Measurements from ENCODE around the gene SLC12A7.

SLC12A7 gene

GRCh38 chr5:1113805-1114586, 2.1 kb upstream of the SLC12A7 start:
- in situ Hi-C loops (cut with HindIII; ENCODE audit: low sequenced_read_pairs) = loop anchor here (10.0 kb wide), 1 partner anchor 69 kb away; no protein-coding TSS in a partner anchor

- in situ Hi-C loops (cut with HindIII; ENCODE audit: low sequenced_read_pairs) = loop anchor here (10.0 kb wide), 1 partner anchor 69 kb away; no protein-coding TSS in a partner anchor
Measured at GRCh38 chr5:1113332-1113690, 1.4 kb upstream of the SLC12A7 start.

- in situ Hi-C loops (cut with HindIII; ENCODE audit: low sequenced_read_pairs) = loop anchor here (10.0 kb wide), 1 partner anchor 68 kb away; no protein-coding TSS in a partner anchor
Measured at GRCh38 chr5:1112596-1113331, 901 bp upstream of the SLC12A7 start.

GRCh38 chr5:1111241-1111726, 579 bp downstream of the SLC12A7 start:
- in situ Hi-C loops (cut with HindIII; ENCODE audit: low sequenced_read_pairs) = loop anchor here (10.0 kb wide), 1 partner anchor 66 kb away; no protein-coding TSS in a partner anchor

GRCh38 chr5:1110307-1111240, 1.3 kb downstream of the SLC12A7 start:
- in situ Hi-C loops (cut with HindIII; ENCODE audit: low sequenced_read_pairs) = loop anchor here (10.0 kb wide), 1 partner anchor 66 kb away; no protein-coding TSS in a partner anchor

DNA sequence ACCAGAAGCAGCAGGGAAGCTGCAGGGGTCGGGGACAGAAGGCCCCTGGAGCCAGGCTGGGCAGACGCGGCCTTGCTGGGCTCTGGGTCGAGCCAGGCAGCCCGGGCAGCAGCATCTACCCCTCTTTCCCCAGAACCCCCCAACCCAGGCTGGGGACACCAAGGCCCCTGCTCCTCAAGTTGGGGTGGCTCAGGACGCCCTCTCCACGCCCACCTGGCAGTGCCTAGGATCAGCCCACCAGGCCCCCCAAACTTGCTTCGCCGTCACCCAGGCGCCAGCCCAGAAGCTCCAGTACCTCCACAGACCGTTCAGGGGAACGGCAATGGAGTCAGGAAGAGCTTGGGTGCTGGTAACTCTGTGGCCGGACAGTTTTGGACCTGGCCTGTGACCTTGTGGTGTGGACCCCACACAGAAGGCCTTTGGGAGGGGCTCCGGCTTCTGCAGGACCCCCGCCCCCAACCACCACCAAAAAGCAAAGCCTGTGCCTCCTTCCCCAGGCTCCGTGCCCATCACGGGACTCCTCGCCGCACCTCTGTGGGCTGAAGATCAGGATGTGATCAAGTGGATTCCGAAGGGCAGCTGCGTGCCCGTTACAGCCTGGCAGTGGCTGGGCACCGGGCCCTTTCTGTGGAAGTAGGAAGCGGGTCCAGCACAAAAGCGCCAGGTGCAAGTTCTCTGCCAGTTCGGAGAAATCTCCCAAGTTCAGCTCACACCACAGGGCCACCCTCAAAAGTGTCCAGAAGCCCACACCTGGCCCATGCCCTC, 2.1 kb downstream of the SLC12A7 start:
- in situ Hi-C loops (cut with HindIII; ENCODE audit: low sequenced_read_pairs) = loop anchor here (10.0 kb wide), 1 partner anchor 65 kb away; no protein-coding TSS in a partner anchor

DNA sequence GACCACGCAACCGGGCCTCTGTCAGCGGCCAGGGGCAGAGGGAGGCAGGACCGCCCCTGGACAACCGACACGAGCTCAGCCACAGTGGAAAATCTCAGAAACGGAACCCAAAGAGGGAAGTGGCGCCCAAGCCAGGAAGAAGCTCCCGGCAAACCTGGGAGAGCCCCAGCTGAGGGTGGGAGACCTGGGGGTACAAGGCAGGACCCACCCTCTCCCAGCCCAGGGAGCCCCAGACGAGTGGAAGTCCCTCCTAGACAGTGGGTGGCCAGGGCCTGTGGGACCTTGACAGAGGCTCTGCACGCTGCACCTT, 3.0 kb downstream of the SLC12A7 start:
- in situ Hi-C loops (cut with HindIII; ENCODE audit: low sequenced_read_pairs) = no loop called here

- in situ Hi-C loops (cut with HindIII; ENCODE audit: low sequenced_read_pairs) = no loop called here
Measured at GRCh38 chr5:1108023-1108864, 3.6 kb downstream of the SLC12A7 start.

DNA sequence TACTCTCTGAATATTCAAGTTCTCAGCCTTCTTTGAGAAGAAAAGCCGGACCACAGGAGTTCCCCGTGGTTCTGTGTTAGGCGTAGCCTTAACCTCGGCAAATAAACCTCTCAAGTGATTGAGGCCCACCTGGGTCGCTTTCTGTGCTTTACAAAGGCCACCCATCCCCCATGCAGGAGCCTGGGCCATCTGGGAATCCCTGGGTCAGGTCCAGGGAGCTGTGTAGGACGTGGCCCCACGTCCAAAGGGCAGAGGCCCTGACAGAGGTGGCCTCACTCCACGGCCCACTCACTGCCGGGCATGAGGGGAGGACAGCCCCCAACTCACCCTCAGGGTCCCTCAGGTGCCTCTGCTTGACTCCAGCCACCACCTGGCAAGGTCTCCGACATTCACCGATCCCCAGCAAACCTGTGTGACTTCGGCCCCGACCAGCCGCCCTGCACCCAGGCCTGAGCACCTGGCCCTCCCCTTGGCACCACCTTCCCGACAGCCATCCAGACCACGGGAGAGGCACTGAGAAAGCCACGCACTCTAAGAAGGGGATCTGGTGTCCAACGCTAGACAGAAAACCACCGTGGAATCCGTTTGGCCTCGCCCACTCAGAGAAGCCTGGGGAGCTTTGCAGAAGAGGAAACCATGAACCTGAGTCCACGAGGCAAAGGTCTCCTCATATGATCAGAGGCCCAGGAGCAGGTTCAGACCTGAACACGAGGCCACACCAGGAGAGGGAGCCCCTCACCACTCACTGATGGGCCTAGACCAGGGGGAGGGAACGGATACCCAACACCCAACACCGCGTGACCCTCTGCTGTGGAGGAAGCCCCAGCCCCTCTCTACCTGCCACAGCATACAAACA, 4.5 kb downstream of the SLC12A7 start:
- in situ Hi-C loops (cut with HindIII; ENCODE audit: low sequenced_read_pairs) = no loop called here

- in situ Hi-C loops (cut with HindIII; ENCODE audit: low sequenced_read_pairs) = no loop called here
Measured at GRCh38 chr5:1106385-1107166, 5.3 kb downstream of the SLC12A7 start.

DNA sequence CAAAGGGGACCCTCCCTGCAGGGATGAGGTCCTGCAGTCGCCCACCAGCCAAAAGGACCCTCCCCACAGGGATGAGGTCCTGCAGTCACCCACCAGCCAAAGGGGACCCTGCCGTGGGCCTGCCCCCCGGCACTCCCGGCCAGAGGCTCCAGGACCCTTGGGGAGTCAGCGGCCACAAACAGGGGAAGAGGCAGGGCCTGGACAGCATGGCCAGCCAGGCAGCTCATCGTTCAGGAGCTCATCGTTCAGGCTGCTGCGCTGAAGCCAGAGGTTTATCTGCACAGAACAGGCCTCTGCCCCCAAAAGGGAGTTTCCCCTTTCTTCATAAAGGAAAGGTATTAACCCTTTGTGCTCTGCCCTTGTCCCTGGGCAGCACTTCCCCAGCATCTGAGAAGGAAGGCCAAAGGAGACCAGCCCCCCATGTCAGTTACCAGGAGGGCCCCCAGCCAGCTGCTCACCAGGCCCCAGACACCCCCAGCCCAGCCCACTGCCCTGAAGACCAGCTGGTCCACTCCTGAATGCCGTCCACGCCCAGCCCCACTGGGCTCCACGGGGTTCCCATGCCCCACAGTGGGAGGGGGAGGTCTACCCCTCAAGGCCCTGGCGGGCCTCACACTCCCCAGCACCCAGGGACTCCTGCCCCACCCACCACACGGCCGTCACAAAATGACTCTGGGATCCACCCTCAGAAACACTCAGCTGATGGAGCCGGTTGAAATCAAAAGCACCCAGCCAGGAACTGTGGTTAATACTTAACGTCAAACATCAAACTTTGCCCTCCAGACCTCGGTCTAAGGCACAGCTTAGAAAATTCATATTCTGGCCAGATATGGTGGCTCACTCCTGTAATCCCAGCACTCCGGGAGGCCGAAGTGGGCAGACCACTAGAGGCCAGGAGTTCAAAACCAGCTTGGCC, 6.3 kb downstream of the SLC12A7 start:
- in situ Hi-C loops (cut with HindIII; ENCODE audit: low sequenced_read_pairs) = no loop called here

DNA sequence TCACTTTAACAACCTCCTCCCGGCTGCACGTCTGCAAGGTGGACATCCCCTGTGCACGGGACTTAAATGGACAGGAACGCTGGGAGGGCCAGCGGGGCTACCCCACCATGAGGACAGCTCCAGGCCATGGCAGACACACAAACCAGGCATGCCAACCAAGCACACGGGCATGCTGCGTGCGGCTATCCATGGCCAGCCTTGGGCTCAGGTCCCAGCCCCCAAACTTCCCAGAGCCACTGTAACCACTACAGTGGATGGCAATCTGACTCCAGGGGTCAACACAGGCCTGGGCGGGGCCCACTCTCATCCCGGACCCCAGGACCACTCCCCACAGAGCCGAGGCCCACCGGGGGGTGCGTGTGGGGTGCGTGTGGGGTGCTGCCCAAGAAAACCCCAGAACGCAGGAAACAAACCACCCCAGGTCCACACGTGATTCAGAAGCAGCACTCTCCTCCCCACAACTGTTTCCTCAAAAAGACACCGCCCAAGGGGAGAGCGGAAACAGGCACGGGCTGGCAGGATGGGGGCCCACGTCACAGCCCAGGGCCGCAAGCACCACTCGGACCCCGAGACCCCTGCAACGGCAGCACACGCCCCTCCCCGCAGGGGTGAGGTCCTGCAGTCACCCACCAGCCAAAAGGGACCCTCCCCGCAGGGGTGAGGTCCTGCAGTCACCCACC, 7.4 kb downstream of the SLC12A7 start:
- in situ Hi-C loops (cut with HindIII; ENCODE audit: low sequenced_read_pairs) = no loop called here

DNA sequence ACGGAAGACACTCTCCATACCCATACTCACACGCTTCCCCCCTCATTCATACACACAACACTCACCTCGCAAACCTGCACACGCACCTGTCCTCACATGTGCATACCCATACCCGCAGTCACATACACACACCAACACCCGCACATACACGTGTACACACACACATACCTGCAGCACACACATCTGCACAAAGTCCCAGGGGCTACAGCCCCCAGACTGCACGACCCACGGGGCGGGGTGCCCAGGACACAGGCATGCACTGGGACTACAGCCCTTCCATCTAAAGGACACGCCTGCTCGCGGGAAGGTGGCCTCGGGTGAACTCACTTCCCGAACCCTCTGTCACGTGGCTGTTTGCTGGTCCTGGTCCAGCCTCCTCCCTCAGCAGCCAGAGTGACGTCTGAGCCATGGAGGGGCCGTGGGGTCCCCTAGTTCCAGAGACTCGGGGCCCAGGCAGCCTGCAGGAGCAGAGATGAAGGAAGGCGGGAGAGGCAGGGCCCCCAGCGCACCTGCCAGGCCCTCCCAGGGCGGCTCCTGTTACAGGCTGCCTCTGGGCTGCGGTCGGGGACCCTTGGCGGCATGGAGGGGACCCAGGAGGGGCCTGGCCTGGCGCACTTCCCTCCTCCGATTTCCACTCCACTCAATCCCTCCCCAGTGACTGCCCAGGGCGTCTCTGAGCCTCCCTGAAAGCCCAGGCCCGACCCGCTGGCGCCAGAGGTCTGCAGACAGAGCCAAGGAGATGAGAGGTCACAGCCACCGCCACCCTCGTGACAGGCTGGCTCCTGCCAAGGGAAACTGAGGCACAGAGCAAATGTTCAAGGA, 8.1 kb downstream of the SLC12A7 start:
- in situ Hi-C loops (cut with HindIII; ENCODE audit: low sequenced_read_pairs) = no loop called here

- in situ Hi-C loops (cut with HindIII; ENCODE audit: low sequenced_read_pairs) = no loop called here
Measured at GRCh38 chr5:1103093-1103492, 8.8 kb downstream of the SLC12A7 start.
